GM18951 (cell line): ENCODE measurements around the gene KCNIP3.

Source experiments
- POLR2A ChIP-seq: IDR thresholded peaks from 4 replicates; pipeline ENCODE4 v1.6.1; 2011; ENCODE audit warnings: mild to moderate bottlenecking; ENCODE audit not compliant: insufficient read length, insufficient read depth; ENCODE audit errors: extremely low read depth
- in situ Hi-C: fragments of 300-500 bp; cut with MboI; formaldehyde crosslinking; loops from one replicate; pipeline ENCODE4 v1.12.0; 2022; ENCODE audit warnings: low sequenced_read_pairs, mixed read lengths, inconsistent platforms; ENCODE audit not compliant: unreplicated experiment

The KCNIP3 gene

GRCh38 chr2:95342556-95343320, 45.6 kb downstream of the KCNIP3 start:
- no peak for TF ChIP-seq POLR2A
- in situ Hi-C loops, result no loop called here

- in situ Hi-C loops, result no loop called here
Observed at GRCh38 chr2:95343429-95344214, 46.5 kb downstream of the KCNIP3 start.

GRCh38 chr2:95344215-95344583, 47.1 kb downstream of the KCNIP3 start:
- in situ Hi-C loops, result no loop called here
- TF ChIP-seq POLR2A, result no peak

More at GRCh38 chr2:95343429-95344214, 46.5 kb downstream of the KCNIP3 start:
- no peak for TF ChIP-seq POLR2A

- in situ Hi-C loops, result no loop called here
- no peak for TF ChIP-seq POLR2A
Observed at GRCh38 chr2:95344656-95345055, 47.5 kb downstream of the KCNIP3 start.

GRCh38 chr2:95345081-95345562, 48.0 kb downstream of the KCNIP3 start:
- no peak for TF ChIP-seq POLR2A
- in situ Hi-C loops, result no loop called here

GRCh38 chr2:95345563-95346230, 48.5 kb downstream of the KCNIP3 start:
- in situ Hi-C loops, result no loop called here
- no peak for TF ChIP-seq POLR2A

GRCh38 chr2:95346231-95346737, 49.1 kb downstream of the KCNIP3 start:
- in situ Hi-C loops, result no loop called here
- TF ChIP-seq POLR2A, result no peak

- TF ChIP-seq POLR2A, result no peak
- in situ Hi-C loops, result no loop called here
Observed at GRCh38 chr2:95346738-95347671, 49.9 kb downstream of the KCNIP3 start.

- TF ChIP-seq POLR2A, result no peak
- in situ Hi-C loops, result no loop called here
Observed at GRCh38 chr2:95347681-95348608, 50.8 kb downstream of the KCNIP3 start.

GRCh38 chr2:95348609-95349567, 51.7 kb downstream of the KCNIP3 start:
- in situ Hi-C loops, result no loop called here
- no peak for TF ChIP-seq POLR2A

GRCh38 chr2:95349568-95350322, 52.6 kb downstream of the KCNIP3 start:
- no peak for TF ChIP-seq POLR2A
- in situ Hi-C loops, result no loop called here
